ENCODE results near the gene MB21D2.

GRCh38 chr3:192875971-192876565 is 41.6 kb downstream of the MB21D2 start:
- TF ChIP-seq CTCF (IDR thresholded peaks at IDR 0.05) = no peak
- no peak for TF ChIP-seq POLR2A (IDR thresholded peaks at IDR 0.05)

Data from esophagus squamous epithelium (tissue), 4 donors.